GM23338 (cell line): ENCODE measurements around the gene SPAAR. TPM values are rescaled to one million over a fixed set of nuclear protein-coding genes. Genes with fewer than 3 reads are reported as not detected.

ENCODE experiments used
- ATAC-seq: fragments of 200-7000 bp; cut with Tn5 transposase; 3 replicates; pipeline ENCODE4 v1.9.1; 2020
- DNase-seq: peaks from one replicate; pipeline ENCODE4 v3.0.0-alpha.2; 2015; ENCODE audit warnings: low spot score
- H2AFZ ChIP-seq: fragments of 200-600 bp; sonication (generic); 2 replicates; pipeline ENCODE4 v1.8.0; 2016; ENCODE audit warnings: antibody characterized with exemption, mild to moderate bottlenecking, moderate library complexity
- H3F3A ChIP-seq: fragments of 200-600 bp; sonication (generic); replicated peaks from 2 replicates; pipeline ENCODE4 v1.8.0; 2017; ENCODE audit warnings: antibody characterized with exemption, mixed run types, low read depth
- H3K27ac ChIP-seq: fragments of 200-600 bp; sonication (generic); 2 replicates; pipeline ENCODE4 v1.6.1; 2016; ENCODE audit warnings: low read depth
- H3K27me3 ChIP-seq: fragments of 200-600 bp; sonication (generic); 2 replicates; pipeline ENCODE4 v1.8.0; 2016; ENCODE audit warnings: mild to moderate bottlenecking, mixed run types, moderate library complexity; ENCODE audit not compliant: insufficient read depth
- H3K36me3 ChIP-seq: fragments of 200-600 bp; sonication (generic); 2 replicates; pipeline ENCODE4 v1.8.0; 2016; ENCODE audit warnings: mild to moderate bottlenecking; ENCODE audit not compliant: insufficient read depth
- H3K4me1 ChIP-seq: fragments of 200-600 bp; sonication (generic); 2 replicates; pipeline ENCODE4 v1.8.0; 2016; ENCODE audit warnings: mild to moderate bottlenecking, moderate library complexity; ENCODE audit not compliant: insufficient read depth
- H3K4me2 ChIP-seq: fragments of 200-600 bp; sonication (generic); 2 replicates; pipeline ENCODE4 v1.7.1; 2017; ENCODE audit warnings: mixed run types
- H3K4me3 ChIP-seq: fragments of 200-600 bp; sonication (generic); 2 replicates; pipeline ENCODE4 v1.6.1; 2016; ENCODE audit warnings: mixed run types
- H3K79me2 ChIP-seq: fragments of 200-600 bp; sonication (generic); replicated peaks from 2 replicates; pipeline ENCODE4 v1.8.0; 2017; ENCODE audit warnings: mild to moderate bottlenecking; ENCODE audit not compliant: insufficient read depth
- H3K9me2 ChIP-seq: fragments of 200-600 bp; sonication (generic); 2 replicates; pipeline ENCODE4 v1.8.0; 2017; ENCODE audit not compliant: insufficient read depth
- H4K20me1 ChIP-seq: fragments of 200-600 bp; sonication (generic); replicated peaks from 2 replicates; pipeline ENCODE4 v1.8.0; 2017; ENCODE audit warnings: mild to moderate bottlenecking; ENCODE audit not compliant: insufficient read depth
- H3K27ac Mint-ChIP-seq: 2 replicates; pipeline ENCODE4 v1.8.0; 2020; ENCODE audit warnings: inconsistent platforms, mild to moderate bottlenecking, moderate library complexity, mixed read lengths
- H3K27me3 Mint-ChIP-seq: 3 replicates; pipeline ENCODE4 v1.8.0; 2022; ENCODE audit warnings: low read depth, mild to moderate bottlenecking, moderate library complexity, mixed read lengths, inconsistent platforms; ENCODE audit not compliant: insufficient read depth, poor library complexity
- H3K36me3 Mint-ChIP-seq: 3 replicates; pipeline ENCODE4 v1.8.0; 2021; ENCODE audit warnings: low read depth, mild to moderate bottlenecking, inconsistent platforms, moderate library complexity, mixed read lengths
- H3K4me1 Mint-ChIP-seq: 3 replicates; pipeline ENCODE4 v1.8.0; 2020; ENCODE audit warnings: mild to moderate bottlenecking, inconsistent platforms, mixed read lengths
- H3K4me3 Mint-ChIP-seq: 3 replicates; pipeline ENCODE4 v1.8.0; 2021; ENCODE audit warnings: moderate library complexity, mild to moderate bottlenecking, inconsistent platforms, mixed read lengths
- H3K9me3 Mint-ChIP-seq: 3 replicates; pipeline ENCODE4 v1.8.0; 2020; ENCODE audit warnings: moderate library complexity, mild to moderate bottlenecking, inconsistent platforms, mixed read lengths
- JUNB ChIP-seq: IDR thresholded peaks from one replicate; pipeline ENCODE4 v1.6.1; 2016; ENCODE audit warnings: antibody characterized with exemption; ENCODE audit not compliant: unreplicated experiment
- NANOG ChIP-seq: IDR thresholded peaks from 2 replicates; pipeline ENCODE4 v1.6.1; 2016; ENCODE audit warnings: antibody characterized with exemption, borderline replicate concordance
- POLR2AphosphoS5 ChIP-seq: IDR thresholded peaks from 2 replicates; pipeline ENCODE4 v1.6.1; 2016; ENCODE audit warnings: antibody characterized with exemption, low read depth
- ZNF114 ChIP-seq: fragments of 250-450 bp; sonication (Bioruptor Pico); IDR thresholded peaks from 2 replicates; pipeline ENCODE4 v1.5.0; 2020; ENCODE audit warnings: mild to moderate bottlenecking, moderate library complexity
- ZNF462 ChIP-seq: fragments of 250-450 bp; sonication (Bioruptor Pico); IDR thresholded peaks from 2 replicates; pipeline ENCODE4 v1.5.0; 2020; ENCODE audit warnings: mild to moderate bottlenecking, moderate library complexity
- polyA plus RNA-seq: library from polyadenylated mRNA; unstranded; fragments of >200 nt; fragmentation: Nextera tagmentation; extraction: Ambion mirVana; gene quantifications from 2 replicates; pipeline ENCODE4 v1.2.1, GENCODE V29; 2016
- total RNA-seq: library from RNA; depleted of rRNA; stranded (reverse); fragments of >200 nt; shearing (Covaris generic); gene quantifications from 2 replicates; pipeline ENCODE4 v1.2.3, GENCODE V29; 2014
- TF ChIP-seq, protein P1 (sequence below): IDR thresholded peaks from 2 replicates; pipeline ENCODE4 v1.6.1; 2016; ENCODE audit warnings: antibody characterized with exemption

SPAAR gene
- total and polyA plus RNA-seq, 2 experiments from 2014 or later: not detected

DNA sequence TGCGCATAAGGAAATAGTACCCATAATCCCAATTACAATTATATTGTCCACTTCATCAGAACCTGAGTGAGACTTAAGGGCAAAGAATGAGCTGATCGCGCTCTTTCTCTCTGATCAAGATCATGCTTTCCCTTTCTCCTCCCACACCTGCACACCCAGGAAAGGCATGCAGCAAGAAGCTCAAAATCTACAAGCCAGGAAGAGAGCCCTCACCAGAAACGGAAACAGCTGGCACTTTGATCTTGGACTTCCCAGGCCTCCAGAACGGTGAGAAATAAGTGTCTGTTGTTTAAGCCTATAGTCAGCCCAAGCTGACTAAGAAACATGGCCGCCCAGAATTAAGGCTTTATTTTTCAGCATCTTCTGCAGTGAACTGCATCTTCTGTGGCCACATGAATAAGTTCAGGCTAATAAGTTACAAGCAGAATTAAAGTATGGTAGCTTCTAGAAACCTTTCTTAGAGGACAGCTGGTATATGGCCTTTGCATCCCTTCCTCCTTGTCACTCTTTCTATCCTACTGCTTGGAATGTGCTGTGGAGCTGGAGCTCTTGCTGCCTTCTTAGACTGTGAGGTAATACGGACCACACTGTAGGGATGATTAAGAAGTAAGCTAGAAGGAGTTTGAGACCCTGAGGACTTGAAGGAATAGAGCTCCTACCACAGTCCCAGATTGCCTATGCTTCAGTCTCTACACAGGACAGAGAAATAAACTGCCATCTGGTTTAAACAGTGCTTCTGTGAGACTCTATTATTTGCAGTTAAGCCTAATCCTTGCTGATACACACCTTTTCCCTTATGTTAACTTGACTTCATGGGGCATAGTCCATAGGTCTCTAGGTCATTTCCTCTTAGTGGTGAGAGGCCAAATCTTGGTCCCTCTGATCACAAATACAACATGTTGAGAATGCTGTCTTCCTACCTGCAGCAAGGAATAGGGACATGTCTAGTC is 31.4 kb downstream of the SPAAR start (continued):
- TF ChIP-seq ZNF462 (CRISPR knock-in tag): no peak

DNA sequence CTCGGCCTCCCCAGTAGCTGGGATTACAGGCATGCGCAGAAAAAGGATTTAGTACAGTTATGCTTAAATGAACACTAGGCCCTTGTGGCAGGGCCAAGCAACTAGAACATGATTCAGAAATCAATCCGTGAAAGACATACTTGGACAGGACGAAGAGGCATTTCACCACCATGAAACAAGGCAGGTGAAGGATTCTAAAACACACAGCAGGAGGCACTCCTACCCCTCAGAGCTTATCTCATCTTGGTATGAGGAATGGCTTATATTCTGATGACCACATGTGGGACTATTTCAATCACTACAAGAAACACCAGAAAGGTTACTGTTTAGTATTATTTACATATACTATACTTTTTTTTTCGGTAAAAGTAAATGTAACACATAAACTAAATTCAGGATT is 33.0 kb downstream of the SPAAR start:
- no peak overlapping the region for H3K4me3 Mint-ChIP-seq
- H3K27me3 Mint-ChIP-seq: peaks cover 26% of the 10 kb centered on the region
- H3K27ac ChIP-seq: no peak overlapping the region
- no peaks in the 10 kb centered on the region; the same call in 2 of the 3 replicates for H3K36me3 Mint-ChIP-seq
- ATAC-seq (no peak), DNase-seq (no peak)
- H3K79me2 ChIP-seq: no peaks in the 10 kb centered on the region
- H3K27ac Mint-ChIP-seq: no peak overlapping the region
- no peaks in the 10 kb centered on the region for H3K36me3 ChIP-seq
- no peak overlapping the region for H2AFZ ChIP-seq
- no peak overlapping the region for H3K4me3 ChIP-seq
- no peak overlapping the region for H3K4me2 ChIP-seq
- no peaks in the 10 kb centered on the region for H3K4me1 ChIP-seq
- H3K27me3 ChIP-seq: peaks cover 41% of the 10 kb centered on the region
- H4K20me1 ChIP-seq: no peaks in the 10 kb centered on the region
- H3K4me1 Mint-ChIP-seq: peaks cover 4% of the 10 kb centered on the region; the same call in 1 of the 3 replicates
- H3K9me3 Mint-ChIP-seq: peaks cover 6% of the 10 kb centered on the region; the same call in 2 of the 3 replicates
- H3F3A ChIP-seq: no peaks in the 10 kb centered on the region
- H3K9me2 ChIP-seq: peaks cover 6% of the 10 kb centered on the region
- TF ChIP-seq, protein P1, sequence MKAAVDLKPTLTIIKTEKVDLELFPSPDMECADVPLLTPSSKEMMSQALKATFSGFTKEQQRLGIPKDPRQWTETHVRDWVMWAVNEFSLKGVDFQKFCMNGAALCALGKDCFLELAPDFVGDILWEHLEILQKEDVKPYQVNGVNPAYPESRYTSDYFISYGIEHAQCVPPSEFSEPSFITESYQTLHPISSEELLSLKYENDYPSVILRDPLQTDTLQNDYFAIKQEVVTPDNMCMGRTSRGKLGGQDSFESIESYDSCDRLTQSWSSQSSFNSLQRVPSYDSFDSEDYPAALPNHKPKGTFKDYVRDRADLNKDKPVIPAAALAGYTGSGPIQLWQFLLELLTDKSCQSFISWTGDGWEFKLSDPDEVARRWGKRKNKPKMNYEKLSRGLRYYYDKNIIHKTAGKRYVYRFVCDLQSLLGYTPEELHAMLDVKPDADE: no peak
- TF ChIP-seq NANOG (no peak), POLR2AphosphoS5 (no peak), JUNB (no peak), ZNF114 (CRISPR knock-in tag) (no peak)
